ENCODE measurements around the gene ZIC1. TPM values are rescaled to one million over a fixed set of nuclear protein-coding genes. Genes with fewer than 3 reads are reported as not detected.

ZIC1 gene
- total RNA-seq, 4 donors from 2014 or later = not detected

DNA sequence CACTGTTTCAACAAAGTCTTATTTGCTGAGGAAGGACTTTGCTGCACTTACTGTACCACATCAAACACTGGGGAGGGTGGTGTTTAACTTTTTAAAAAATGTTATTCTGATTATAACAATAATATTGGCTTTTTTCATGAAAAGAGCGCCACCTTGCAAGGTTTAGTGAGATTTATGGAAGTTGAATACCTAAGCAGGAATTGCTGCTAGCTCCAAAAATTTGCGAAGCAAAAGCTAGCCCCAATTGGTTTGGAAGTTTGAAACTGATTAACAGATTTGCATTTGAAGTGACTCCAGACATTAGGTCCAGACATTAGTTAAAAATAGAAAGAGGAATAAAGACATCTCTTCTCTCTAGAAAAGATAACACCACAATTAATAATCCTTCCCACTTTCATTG, 6.7 kb downstream of the ZIC1 start:
- 15% methylated on average over 2 of the region's 2 CpGs for WGBS
- Histone ChIP-seq H3K36me3 (no peaks in the 10 kb centered on the region), H3K4me1 (peaks cover 27 to 50% (median 42%) of the 10 kb centered on the region in 4 donors), H3K27me3 (peaks cover 0 to 100% (median 91%) of the 10 kb centered on the region in 4 donors), H3K4me3 (no peak overlapping the region), H3K27ac (replicated peaks in 1 of 4) (no peak overlapping the region), H3K9me3 (peaks cover 0 to 17% (median 0%) of the 10 kb centered on the region in 4 donors)
- TF ChIP-seq EP300 (IDR thresholded peaks at IDR 0.05) = no peak
- TF ChIP-seq, protein P1, sequence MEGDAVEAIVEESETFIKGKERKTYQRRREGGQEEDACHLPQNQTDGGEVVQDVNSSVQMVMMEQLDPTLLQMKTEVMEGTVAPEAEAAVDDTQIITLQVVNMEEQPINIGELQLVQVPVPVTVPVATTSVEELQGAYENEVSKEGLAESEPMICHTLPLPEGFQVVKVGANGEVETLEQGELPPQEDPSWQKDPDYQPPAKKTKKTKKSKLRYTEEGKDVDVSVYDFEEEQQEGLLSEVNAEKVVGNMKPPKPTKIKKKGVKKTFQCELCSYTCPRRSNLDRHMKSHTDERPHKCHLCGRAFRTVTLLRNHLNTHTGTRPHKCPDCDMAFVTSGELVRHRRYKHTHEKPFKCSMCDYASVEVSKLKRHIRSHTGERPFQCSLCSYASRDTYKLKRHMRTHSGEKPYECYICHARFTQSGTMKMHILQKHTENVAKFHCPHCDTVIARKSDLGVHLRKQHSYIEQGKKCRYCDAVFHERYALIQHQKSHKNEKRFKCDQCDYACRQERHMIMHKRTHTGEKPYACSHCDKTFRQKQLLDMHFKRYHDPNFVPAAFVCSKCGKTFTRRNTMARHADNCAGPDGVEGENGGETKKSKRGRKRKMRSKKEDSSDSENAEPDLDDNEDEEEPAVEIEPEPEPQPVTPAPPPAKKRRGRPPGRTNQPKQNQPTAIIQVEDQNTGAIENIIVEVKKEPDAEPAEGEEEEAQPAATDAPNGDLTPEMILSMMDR (IDR thresholded peaks at IDR 0.05) = no peak
- TF ChIP-seq POLR2AphosphoS5 (IDR thresholded peaks at IDR 0.05) = no peak
- intact Hi-C loops (cut with DNase I) = no loop called here
- DNase-seq (ENCODE audit: extremely low spot score) = no peak

DNA sequence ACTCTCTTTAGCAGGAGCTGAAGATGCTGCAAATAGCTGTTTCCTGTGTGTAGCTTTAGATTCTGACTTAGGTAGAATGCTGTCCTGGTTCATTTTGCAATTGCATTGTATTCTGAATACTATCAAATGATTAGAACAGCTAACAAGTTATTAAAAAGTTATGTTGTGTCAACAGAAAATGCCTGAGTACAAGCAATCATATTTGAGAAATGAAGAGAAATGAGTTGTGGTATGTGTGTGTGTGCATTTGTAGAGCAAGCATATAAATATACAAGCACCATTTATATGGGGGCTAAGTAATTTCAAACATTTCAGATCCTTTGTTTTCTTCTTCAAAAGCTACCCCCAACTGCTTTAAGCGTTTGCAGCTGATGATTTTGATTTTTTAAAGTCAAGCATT, 7.8 kb downstream of the ZIC1 start:
- TF ChIP-seq, protein P1 (IDR thresholded peaks at IDR 0.05) = no peak
- TF ChIP-seq POLR2AphosphoS5 (IDR thresholded peaks at IDR 0.05) = no peak
- no peak for TF ChIP-seq POLR2A (IDR thresholded peaks at IDR 0.05; ENCODE audit: low read depth)
- no peak for TF ChIP-seq EP300 (IDR thresholded peaks at IDR 0.05)
- H3K36me3 ChIP-seq = no peaks in the 10 kb centered on the region
- no peak overlapping the region for H3K4me3 ChIP-seq
- H3K27me3 ChIP-seq = peaks cover 0 to 100% (median 91%) of the 10 kb centered on the region in 4 donors
- WGBS = 22% methylated on average over 1 of the region's 1 CpG
- no peak for DNase-seq (ENCODE audit: extremely low spot score)
- peaks cover 21 to 47% (median 42%) of the 10 kb centered on the region in 4 donors for H3K4me1 ChIP-seq
- H3K9me3 ChIP-seq = peaks cover 0 to 14% (median 0%) of the 10 kb centered on the region in 4 donors
- no peak overlapping the region for H3K27ac ChIP-seq (replicated peaks in 1 of 4)
- intact Hi-C loops (cut with DNase I) = no loop called here

DNA sequence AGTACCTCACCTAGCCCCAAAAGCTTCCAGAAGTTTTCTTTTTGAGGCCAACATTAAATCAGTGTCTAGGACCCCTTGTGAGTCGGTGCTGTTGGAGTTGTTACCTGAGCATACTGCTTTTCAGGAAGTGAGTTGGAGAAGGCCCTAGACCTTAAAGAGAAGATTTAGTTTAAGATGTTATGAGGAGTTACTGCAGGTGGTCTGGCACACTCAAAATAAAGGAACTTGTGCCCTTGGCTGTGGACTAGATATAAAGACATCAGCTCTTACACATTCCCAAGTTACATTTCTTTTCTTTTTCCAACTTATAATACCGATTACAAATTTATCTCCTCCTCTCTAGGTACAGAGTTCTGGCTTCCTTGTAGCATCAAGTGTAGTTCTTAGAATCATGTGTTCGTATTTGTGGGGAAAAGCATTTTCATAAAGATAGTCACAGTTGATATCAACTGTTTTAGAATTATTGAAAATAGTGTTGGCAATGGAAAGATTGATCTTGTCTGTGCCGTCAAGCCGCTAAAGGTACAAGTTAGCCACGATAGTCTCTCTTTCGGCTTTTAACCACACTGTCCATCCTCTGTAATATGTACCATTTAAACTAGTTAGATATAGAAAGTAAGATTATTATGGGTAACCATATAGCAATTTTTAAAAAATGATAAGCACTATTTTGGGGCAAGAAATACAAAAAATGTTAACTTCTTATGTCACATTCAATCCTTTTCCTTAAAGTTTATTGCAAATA, 8.6 kb downstream of the ZIC1 start:
- H3K36me3 ChIP-seq = no peaks in the 10 kb centered on the region
- no peak for TF ChIP-seq EP300 (IDR thresholded peaks at IDR 0.05)
- TF ChIP-seq POLR2A (IDR thresholded peaks at IDR 0.05; ENCODE audit: low read depth) = no peak
- TF ChIP-seq, protein P1 (IDR thresholded peaks at IDR 0.05) = no peak
- TF ChIP-seq POLR2AphosphoS5 (IDR thresholded peaks at IDR 0.05) = no peak
- DNase-seq (ENCODE audit: extremely low spot score) = no peak
- intact Hi-C loops (cut with DNase I) = no loop called here
- H3K27me3 ChIP-seq = peaks cover 0 to 100% (median 89%) of the 10 kb centered on the region in 4 donors
- peaks cover 21 to 41% (median 40%) of the 10 kb centered on the region in 4 donors for H3K4me1 ChIP-seq
- 54% methylated on average over 7 of the region's 7 CpGs for WGBS
- H3K4me3 ChIP-seq = no peak overlapping the region
- H3K9me3 ChIP-seq = peaks cover 0 to 9% (median 0%) of the 10 kb centered on the region in 4 donors
- H3K27ac ChIP-seq (replicated peaks in 1 of 4) = no peak overlapping the region

DNA sequence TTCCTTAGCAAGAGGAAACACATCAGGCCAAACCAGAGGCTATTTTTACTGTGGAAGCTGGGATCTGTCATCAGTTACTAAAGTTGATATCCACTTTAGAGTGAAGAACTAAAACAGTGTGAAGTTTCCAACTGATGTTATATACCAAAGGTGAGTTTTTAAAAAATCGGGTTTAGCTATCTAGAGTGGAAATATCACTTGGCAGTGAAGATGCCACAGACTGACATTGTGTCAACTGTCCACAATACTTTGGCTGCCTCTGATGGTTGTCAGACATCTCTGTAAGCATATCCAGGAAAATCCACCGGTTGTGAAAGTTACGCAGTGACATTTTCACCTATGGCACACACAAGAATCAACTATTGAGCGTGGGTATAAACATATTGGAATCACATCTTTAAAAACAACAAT, 9.2 kb downstream of the ZIC1 start:
- intact Hi-C loops (cut with DNase I) = no loop called here
- Histone ChIP-seq H3K27ac (replicated peaks in 1 of 4) (no peak overlapping the region), H3K4me1 (peaks cover 16 to 40% (median 36%) of the 10 kb centered on the region in 4 donors), H3K4me3 (no peak overlapping the region), H3K36me3 (no peaks in the 10 kb centered on the region), H3K27me3 (peaks cover 5 to 100% (median 89%) of the 10 kb centered on the region in 4 donors), H3K9me3 (peaks cover 0 to 9% (median 0%) of the 10 kb centered on the region in 4 donors)
- WGBS = 35% methylated on average over 4 of the region's 4 CpGs
- DNase-seq (ENCODE audit: extremely low spot score) = no peak
- TF ChIP-seq EP300 (IDR thresholded peaks at IDR 0.05) (no peak), POLR2A (IDR thresholded peaks at IDR 0.05; ENCODE audit: low read depth) (no peak), POLR2AphosphoS5 (IDR thresholded peaks at IDR 0.05) (no peak)
- TF ChIP-seq, protein P1 (IDR thresholded peaks at IDR 0.05) = no peak
